Smooth muscle cell (in vitro differentiated cells): ENCODE results near the gene KCNQ5. TPM values are rescaled to one million over a fixed set of nuclear protein-coding genes. Genes with fewer than 3 reads are reported as not detected.

Experiments used
- DNase-seq: peaks from one replicate; lab custom pipeline; 2025; ENCODE audit not compliant: unreplicated experiment; lab: John Stamatoyannopoulos, UW
- H2AFZ ChIP-seq: fragments of 200-600 bp; sonication (generic); 2 replicates; pipeline ENCODE4 v1.6.0; 2016; ENCODE audit warnings: antibody characterized with exemption, low read depth, mild to moderate bottlenecking
- H3F3A ChIP-seq: fragments of 200-600 bp; sonication (generic); 2 replicates; pipeline ENCODE4 v1.6.0; 2017; ENCODE audit warnings: antibody characterized with exemption, low read depth
- H3K27ac ChIP-seq: fragments of 200-600 bp; sonication (generic); 2 replicates; pipeline ENCODE4 v1.5.1; 2016; ENCODE audit warnings: low read depth, mild to moderate bottlenecking
- H3K27me3 ChIP-seq: fragments of 200-600 bp; sonication (generic); 2 replicates; pipeline ENCODE4 v1.6.1; 2016; ENCODE audit warnings: low read depth, mild to moderate bottlenecking
- H3K36me3 ChIP-seq: fragments of 200-600 bp; sonication (generic); 2 replicates; pipeline ENCODE4 v1.5.1; 2016; ENCODE audit warnings: low read depth
- H3K4me1 ChIP-seq: fragments of 200-600 bp; sonication (generic); 2 replicates; pipeline ENCODE4 v1.5.1; 2016; ENCODE audit warnings: low read depth
- H3K4me2 ChIP-seq: fragments of 200-600 bp; sonication (generic); 2 replicates; pipeline ENCODE4 v1.6.0; 2016; ENCODE audit warnings: mild to moderate bottlenecking
- H3K4me3 ChIP-seq: fragments of 200-600 bp; sonication (generic); 2 replicates; pipeline ENCODE4 v1.5.1; 2016; ENCODE audit warnings: mild to moderate bottlenecking
- H3K79me2 ChIP-seq: fragments of 200-600 bp; sonication (generic); 2 replicates; pipeline ENCODE4 v1.6.0; 2016; ENCODE audit warnings: low read depth, mild to moderate bottlenecking
- H3K9ac ChIP-seq: fragments of 200-600 bp; sonication (generic); 2 replicates; pipeline ENCODE4 v1.6.0; 2016; ENCODE audit warnings: low read depth
- H3K9me3 ChIP-seq: fragments of 200-600 bp; sonication (generic); replicated peaks from 2 replicates; pipeline ENCODE4 v1.5.1; 2016; ENCODE audit warnings: low read depth
- H4K20me1 ChIP-seq: fragments of 200-600 bp; sonication (generic); 2 replicates; pipeline ENCODE4 v1.6.0; 2016; ENCODE audit warnings: low read depth
- WGBS: methylation state at CpG from one replicate; pipeline ENCODE4 v1.1.7; 2016; ENCODE audit warnings: low lambda C conversion rate; 5-methylcytosine and 5-hydroxymethylcytosine counted together
- polyA plus RNA-seq: library from polyadenylated mRNA; unstranded; fragments of >200 nt; fragmentation: Nextera tagmentation; extraction: Ambion mirVana; gene quantifications from 2 replicates; pipeline ENCODE4 v1.2.1, GENCODE V29; 2016
- total RNA-seq: library from RNA; depleted of rRNA; stranded (reverse); fragments of >200 nt; gene quantifications from 2 replicates; pipeline ENCODE4 v1.2.3, GENCODE V29; 2014
- TF ChIP-seq, protein P1 (sequence below): fragments of 200-600 bp; sonication (generic); IDR thresholded peaks from 2 replicates; pipeline ENCODE4 v1.5.1; 2017; ENCODE audit warnings: borderline replicate concordance, mild to moderate bottlenecking, antibody characterized with exemption; ENCODE audit not compliant: insufficient read depth, poor library complexity, severe bottlenecking

KCNQ5 gene
- total and polyA plus RNA-seq, 2 experiments from 2014 or later, result 1.2 to 2.0 TPM

DNA sequence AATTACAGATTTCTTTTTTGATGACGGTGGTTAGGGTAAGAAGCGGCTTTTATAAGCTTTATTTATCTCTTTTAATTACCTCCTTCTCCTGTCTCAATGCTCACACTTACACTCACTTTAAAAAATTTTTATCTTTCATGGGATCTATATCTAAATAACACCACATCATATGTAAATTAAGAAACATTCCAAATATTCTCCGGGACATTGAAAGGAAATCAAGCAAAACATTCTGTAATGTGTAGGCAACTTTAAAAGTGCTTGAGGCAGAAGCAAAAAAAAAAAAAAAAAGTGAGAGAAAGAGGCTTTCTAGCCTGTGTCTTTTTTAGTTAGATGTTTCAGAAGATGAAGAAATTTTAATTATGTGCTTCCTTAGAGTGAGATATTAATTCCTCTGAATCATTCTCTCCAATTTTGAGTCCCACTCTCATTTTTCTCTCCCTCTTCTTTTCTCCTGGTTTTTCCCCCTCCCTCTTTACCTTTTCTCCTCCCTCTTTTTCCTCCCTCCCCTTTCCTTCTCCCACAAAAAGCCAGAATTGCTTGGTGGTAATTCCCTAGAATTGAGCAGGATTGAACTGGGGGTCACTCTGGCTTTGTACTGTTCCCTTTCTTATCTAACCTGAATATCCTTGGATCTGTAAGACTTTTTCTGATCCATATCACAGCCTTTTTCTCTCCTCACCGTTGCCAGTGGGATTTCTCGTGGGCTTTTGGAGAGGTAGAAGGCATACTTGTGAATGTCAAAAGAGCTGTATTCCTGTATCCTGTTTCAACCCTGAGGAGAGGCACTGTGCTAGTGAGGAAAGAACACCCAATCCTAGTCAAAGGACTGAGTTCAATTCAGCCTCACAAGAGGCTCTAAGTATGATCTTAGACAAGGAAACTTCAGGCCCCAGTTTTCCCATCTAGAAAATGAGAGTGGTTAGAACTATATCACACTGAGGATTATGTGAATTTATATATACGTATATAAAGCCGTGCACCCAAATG, 30.4 kb downstream of the KCNQ5 start:
- DNase-seq, result no peak
- Histone ChIP-seq H2AFZ (no peak overlapping the region), H3K27ac (no peak overlapping the region), H3K4me3 (no peak overlapping the region), H3F3A (no peaks in the 10 kb centered on the region), H3K79me2 (no peaks in the 10 kb centered on the region), H3K27me3 (no peaks in the 10 kb centered on the region), H3K4me2 (no peak overlapping the region), H3K36me3 (no peaks in the 10 kb centered on the region), H4K20me1 (no peaks in the 10 kb centered on the region), H3K9me3 (no peaks in the 10 kb centered on the region), H3K4me1 (no peaks in the 10 kb centered on the region), H3K9ac (no peak overlapping the region)
- TF ChIP-seq, protein P1, sequence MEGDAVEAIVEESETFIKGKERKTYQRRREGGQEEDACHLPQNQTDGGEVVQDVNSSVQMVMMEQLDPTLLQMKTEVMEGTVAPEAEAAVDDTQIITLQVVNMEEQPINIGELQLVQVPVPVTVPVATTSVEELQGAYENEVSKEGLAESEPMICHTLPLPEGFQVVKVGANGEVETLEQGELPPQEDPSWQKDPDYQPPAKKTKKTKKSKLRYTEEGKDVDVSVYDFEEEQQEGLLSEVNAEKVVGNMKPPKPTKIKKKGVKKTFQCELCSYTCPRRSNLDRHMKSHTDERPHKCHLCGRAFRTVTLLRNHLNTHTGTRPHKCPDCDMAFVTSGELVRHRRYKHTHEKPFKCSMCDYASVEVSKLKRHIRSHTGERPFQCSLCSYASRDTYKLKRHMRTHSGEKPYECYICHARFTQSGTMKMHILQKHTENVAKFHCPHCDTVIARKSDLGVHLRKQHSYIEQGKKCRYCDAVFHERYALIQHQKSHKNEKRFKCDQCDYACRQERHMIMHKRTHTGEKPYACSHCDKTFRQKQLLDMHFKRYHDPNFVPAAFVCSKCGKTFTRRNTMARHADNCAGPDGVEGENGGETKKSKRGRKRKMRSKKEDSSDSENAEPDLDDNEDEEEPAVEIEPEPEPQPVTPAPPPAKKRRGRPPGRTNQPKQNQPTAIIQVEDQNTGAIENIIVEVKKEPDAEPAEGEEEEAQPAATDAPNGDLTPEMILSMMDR, result no peak
- WGBS, result 81% methylated on average over 7 of the region's 7 CpGs

DNA sequence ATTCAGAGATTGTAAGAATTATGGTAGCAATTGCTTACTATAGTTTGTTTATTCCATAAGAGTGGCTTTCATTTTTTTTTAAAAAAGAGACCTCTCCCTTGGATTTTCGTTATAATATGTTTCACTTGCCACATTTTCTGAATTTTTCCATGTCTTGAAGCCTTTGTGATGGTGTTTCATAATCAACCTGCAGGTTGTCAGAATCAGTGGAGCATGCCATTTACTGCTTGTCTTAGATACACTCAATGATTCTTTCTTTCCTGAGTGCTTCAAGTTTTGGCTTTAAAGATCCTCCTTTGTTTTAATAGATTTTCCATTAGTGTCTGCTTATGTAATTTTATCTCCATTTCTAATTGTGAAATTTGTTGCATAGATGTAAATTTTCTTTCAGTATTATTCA, 31.2 kb downstream of the KCNQ5 start:
- Histone ChIP-seq H3K79me2 (no peaks in the 10 kb centered on the region), H3F3A (no peaks in the 10 kb centered on the region), H3K27me3 (no peaks in the 10 kb centered on the region), H3K9ac (no peak overlapping the region), H3K27ac (no peak overlapping the region), H2AFZ (no peak overlapping the region), H3K4me3 (no peak overlapping the region), H3K4me1 (no peaks in the 10 kb centered on the region), H3K4me2 (no peak overlapping the region), H4K20me1 (no peaks in the 10 kb centered on the region), H3K9me3 (no peaks in the 10 kb centered on the region), H3K36me3 (no peaks in the 10 kb centered on the region)
- 88% methylated on average over 1 of the region's 1 CpG for WGBS
- DNase-seq, result no peak
- TF ChIP-seq, protein P1, result no peak

DNA sequence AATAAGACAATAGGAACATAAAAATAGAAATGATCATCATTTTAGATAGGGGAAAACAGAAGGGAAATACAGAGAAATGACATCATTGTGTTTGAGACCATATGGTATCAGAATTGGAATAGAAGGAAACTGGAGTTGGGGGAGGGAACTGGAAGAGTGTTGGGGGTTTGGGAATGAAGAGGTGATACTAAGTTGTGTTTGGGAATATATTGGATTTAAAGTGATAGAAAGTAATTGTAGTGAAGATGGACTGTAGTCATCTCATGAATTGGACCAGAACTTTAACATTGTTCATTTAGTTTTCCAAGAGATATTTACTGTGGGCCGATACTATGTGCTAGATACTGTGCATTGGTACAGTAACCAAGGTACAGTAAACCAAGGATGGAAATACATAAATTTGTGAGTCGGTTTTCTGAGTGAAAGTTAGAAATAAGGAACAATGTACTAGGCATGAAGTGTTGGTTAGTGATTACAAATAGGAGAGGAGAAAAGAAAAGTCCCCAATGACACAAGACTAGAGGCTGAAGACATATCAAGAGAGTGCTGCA, 32.3 kb downstream of the KCNQ5 start:
- Histone ChIP-seq H3K9me3 (no peaks in the 10 kb centered on the region), H3K4me3 (no peak overlapping the region), H3K4me2 (no peak overlapping the region), H3K36me3 (no peaks in the 10 kb centered on the region), H2AFZ (no peak overlapping the region), H3K79me2 (no peaks in the 10 kb centered on the region), H3K27ac (no peak overlapping the region), H3F3A (no peaks in the 10 kb centered on the region), H3K27me3 (no peaks in the 10 kb centered on the region), H4K20me1 (no peaks in the 10 kb centered on the region), H3K4me1 (no peaks in the 10 kb centered on the region), H3K9ac (no peak overlapping the region)
- DNase-seq, result no peak
- TF ChIP-seq, protein P1, result no peak
- WGBS, result 87% methylated on average over 2 of the region's 2 CpGs
